Kidney epithelial cell (primary cell): Measurements from ENCODE around the gene CDH22. TPM values are rescaled to one million over a fixed set of nuclear protein-coding genes. Genes with fewer than 3 reads are reported as not detected.

Experiments used
- DNase-seq: peaks from one replicate; pipeline ENCODE4 v3.0.0-alpha.2; 2010; ENCODE audit warnings: low read depth
- H3K27me3 ChIP-seq: 2 replicates; pipeline ENCODE4 v1.6.0; 2011; ENCODE audit warnings: low read length; ENCODE audit not compliant: control insufficient read depth, insufficient read depth
- H3K36me3 ChIP-seq: 2 replicates; pipeline ENCODE4 v1.5.1; 2011; ENCODE audit warnings: low read length; ENCODE audit not compliant: control insufficient read depth, insufficient read depth
- H3K4me3 ChIP-seq: 2 replicates; pipeline ENCODE4 v1.5.1; 2011; ENCODE audit warnings: low read depth, mild to moderate bottlenecking, control low read depth, low read length
- CTCF ChIP-seq: IDR thresholded peaks from 2 replicates; pipeline ENCODE4 v1.5.1; 2011; ENCODE audit warnings: mild to moderate bottlenecking, moderate library complexity, low read length, control low read depth, inconsistent platforms; ENCODE audit not compliant: insufficient read depth, poor library complexity, severe bottlenecking
- total RNA-seq: library from RNA; depleted of rRNA; stranded (reverse); fragments of >200 nt; gene quantifications from 2 replicates; pipeline ENCODE4 v1.2.3, GENCODE V29; 2015

The CDH22 gene
- total RNA-seq, 1 donor from 2014 or later, result not detected

GRCh38 chr20:46268662-46269061, 39.6 kb downstream of the CDH22 start:
- Histone ChIP-seq H3K36me3 (no peaks in the 10 kb centered on the region), H3K4me3 (no peak overlapping the region), H3K27me3 (peaks cover 24% of the 10 kb centered on the region)
- no peak for DNase-seq
- no peak for TF ChIP-seq CTCF

GRCh38 chr20:46268131-46268614, 40.1 kb downstream of the CDH22 start:
- TF ChIP-seq CTCF, result no peak

GRCh38 chr20:46267108-46268105, 40.9 kb downstream of the CDH22 start:
- no peak overlapping the region for H3K4me3 ChIP-seq
- no peaks in the 10 kb centered on the region for H3K36me3 ChIP-seq
- no peak for DNase-seq
- TF ChIP-seq CTCF, result no peak
- peaks cover 24% of the 10 kb centered on the region for H3K27me3 ChIP-seq

More at GRCh38 chr20:46268131-46268614, 40.1 kb downstream of the CDH22 start:
- Histone ChIP-seq H3K27me3 (peaks cover 24% of the 10 kb centered on the region), H3K36me3 (no peaks in the 10 kb centered on the region), H3K4me3 (no peak overlapping the region)
- DNase-seq, result no peak

DNA sequence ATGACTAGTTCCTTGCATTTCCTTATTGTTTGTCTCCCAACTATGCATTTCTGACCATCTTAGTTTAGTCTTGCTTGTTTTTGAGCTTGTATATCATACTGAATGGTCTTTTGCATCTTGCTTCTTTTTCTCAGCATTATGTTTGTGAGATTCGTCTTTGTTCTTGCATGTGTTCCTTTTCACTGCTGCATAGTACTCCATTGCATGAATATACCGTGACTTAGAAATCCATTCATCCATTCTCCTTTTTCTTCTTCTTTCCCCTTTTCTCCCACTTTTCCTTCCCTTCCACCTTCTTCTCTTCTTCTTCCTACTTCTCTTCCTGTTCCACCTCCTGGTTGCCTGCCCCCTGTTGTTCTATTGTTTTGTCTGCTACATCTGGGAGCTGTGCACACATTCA, 42.8 kb downstream of the CDH22 start:
- Histone ChIP-seq H3K27me3 (peaks cover 26% of the 10 kb centered on the region), H3K4me3 (no peak overlapping the region), H3K36me3 (no peaks in the 10 kb centered on the region)
- DNase-seq, result no peak
- TF ChIP-seq CTCF, result no peak

GRCh38 chr20:46264391-46265266, 43.7 kb downstream of the CDH22 start:
- no peaks in the 10 kb centered on the region for H3K36me3 ChIP-seq
- peaks cover 26% of the 10 kb centered on the region for H3K27me3 ChIP-seq
- no peak for DNase-seq
- no peak for TF ChIP-seq CTCF
- no peak overlapping the region for H3K4me3 ChIP-seq
